Lung (tissue), 12 donors: ENCODE data around the gene PRKAR1B. TPM values are rescaled to one million over a fixed set of nuclear protein-coding genes. Genes with fewer than 3 reads are reported as not detected.

Experiments used
- ATAC-seq: fragments of 200-7000 bp; cut with Tn5 transposase; one replicate; pipeline ENCODE4 v1.9.1; 2020; ENCODE audit warnings: moderate number of reproducible peaks; ENCODE audit not compliant: insufficient read depth, low FRiP score
- DNase-seq, 3 donors: peaks; one replicate each; pipeline ENCODE4 v3.0.0-alpha.2; 2013 to 2017
- H3K27ac ChIP-seq, 2 donors: one replicate each; pipeline ENCODE4 v1.5.1; 2013; ENCODE audit warnings: mild to moderate bottlenecking in 2 of 2, moderate library complexity in 2 of 2, control low read depth in 1 of 2, inconsistent platforms in 1 of 2, low read depth in 1 of 2, low read length in 1 of 2
- H3K27me3 ChIP-seq, 3 donors: one replicate each; pipeline ENCODE4 v1.5.1; 2013; ENCODE audit warnings: low read length in 2 of 3; ENCODE audit not compliant: control insufficient read depth in 3 of 3, insufficient read depth in 3 of 3
- H3K36me3 ChIP-seq, 4 donors: one replicate each; pipeline ENCODE4 v1.5.1; 2013; ENCODE audit warnings: low read length in 4 of 4, mild to moderate bottlenecking in 1 of 4, moderate library complexity in 1 of 4; ENCODE audit not compliant: control insufficient read depth in 4 of 4, insufficient read depth in 4 of 4
- H3K4me1 ChIP-seq, 5 donors: one replicate each; pipeline ENCODE4 v1.5.1; 2013; ENCODE audit warnings: low read length in 5 of 5, mild to moderate bottlenecking in 2 of 5, moderate library complexity in 1 of 5; ENCODE audit not compliant: control insufficient read depth in 5 of 5, insufficient read depth in 5 of 5
- H3K4me3 ChIP-seq: one replicate; pipeline ENCODE4 v1.5.1; 2013; ENCODE audit warnings: mild to moderate bottlenecking, control low read depth, moderate library complexity
- H3K9ac ChIP-seq, 2 donors: one replicate each; pipeline ENCODE4 v1.5.1; 2013; ENCODE audit warnings: low read length in 2 of 2, control low read depth in 1 of 2; ENCODE audit not compliant: insufficient read depth in 1 of 2
- H3K9me3 ChIP-seq, 4 donors: one replicate each; pipeline ENCODE4 v1.5.1; 2013; ENCODE audit warnings: low read length in 3 of 4, mild to moderate bottlenecking in 1 of 4, moderate library complexity in 1 of 4; ENCODE audit not compliant: control insufficient read depth in 4 of 4, insufficient read depth in 3 of 4
- CTCF ChIP-seq: IDR thresholded peaks from 2 replicates; pipeline ENCODE4 v1.5.1; 2012; ENCODE audit warnings: mild to moderate bottlenecking; ENCODE audit errors: control extremely low read depth, extremely low read depth
- WGBS, 2 donors: extraction: QIAGEN DNeasy Blood & Tissue Kit; methylation state at CpG; one replicate each; pipeline ENCODE4 v1.1.7; 2013; 5-methylcytosine and 5-hydroxymethylcytosine counted together
- polyA plus RNA-seq, 2 donors: library from polyadenylated mRNA; stranded (reverse); fragments of 200-250 nt; gene quantifications; one replicate each; pipeline ENCODE4 v1.2.1, GENCODE V29; 2013
- total RNA-seq, 2 donors: library from RNA; depleted of rRNA in 1 of 2; stranded (reverse); fragments of >200 nt in 1 of 2; gene quantifications; one replicate each; pipeline ENCODE4 v1.2.1, GENCODE V29; 2014 to 2021
- donor health status: control.
- donor health status: control.
- donor health status: Bipolar disorder and iron deficiency.
- donor health status: healthy.
- donor health status: DM: yes; HTN: yes; CAD: no.

The PRKAR1B gene
- total and polyA plus RNA-seq, 4 donors, result 11.3 to 32.0 (median 16.3) TPM

DNA sequence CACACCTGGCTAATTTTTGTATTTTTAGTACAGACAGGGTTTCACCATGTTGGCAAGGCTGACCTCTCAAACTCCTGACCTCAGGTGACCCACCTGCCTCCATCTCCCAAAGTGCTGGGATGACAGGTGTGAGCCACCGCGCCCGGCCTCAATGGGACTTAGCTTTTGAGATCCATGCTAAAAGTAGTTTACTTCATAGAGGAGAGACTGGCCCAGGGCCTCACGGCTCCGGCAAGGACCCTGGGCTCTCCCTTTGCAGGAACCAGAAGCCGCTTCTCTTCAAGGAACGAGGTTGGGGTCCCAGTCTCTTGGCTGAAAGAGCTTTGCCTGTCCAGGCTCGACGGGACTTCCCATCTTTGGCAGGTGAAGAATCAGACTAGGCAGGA lies 30.7 kb downstream of the PRKAR1B start:
- TF ChIP-seq CTCF, result no peak
- no peak for ATAC-seq
- peak overlapping the region in 1 of 2 donors; percentile 55 for H3K27ac ChIP-seq
- DNase-seq, result no peak
- H3K27me3 ChIP-seq, result no peaks in the 10 kb centered on the region
- peaks cover 0 to 3% (median under 1%) of the 10 kb centered on the region in 4 donors for H3K9me3 ChIP-seq
- H3K9ac ChIP-seq, result no peak overlapping the region
- WGBS, 2 donors, result 90 to 94% methylated on average over 9 of the region's 9 CpGs
- H3K4me3 ChIP-seq, result no peak overlapping the region
- H3K36me3 ChIP-seq, result peaks cover 0 to 1% (median 0%) of the 10 kb centered on the region in 4 donors
- H3K4me1 ChIP-seq, result peaks cover 0 to 19% (median 0%) of the 10 kb centered on the region in 5 donors

DNA sequence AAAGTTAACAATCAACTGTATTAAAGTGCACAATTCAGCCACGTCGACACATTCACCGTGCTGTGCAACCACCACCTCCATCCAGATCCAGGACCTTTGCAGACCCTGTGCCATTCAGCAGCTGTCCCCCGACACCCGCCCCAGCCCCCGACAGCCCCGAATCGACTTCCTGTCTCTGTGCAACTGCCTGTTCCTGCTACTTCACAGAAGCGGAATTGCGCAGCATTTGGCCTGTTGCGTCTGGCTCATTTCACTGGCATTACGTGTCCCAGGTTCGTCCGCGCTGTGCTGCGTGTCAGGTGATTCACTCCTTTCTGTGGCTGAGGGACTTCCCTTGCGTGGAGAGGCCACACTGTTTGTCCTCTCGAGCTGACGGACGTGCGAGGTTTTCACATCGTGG lies 33.8 kb downstream of the PRKAR1B start:
- DNase-seq (no peak), ATAC-seq (no peak)
- peaks cover 0 to 9% (median 0%) of the 10 kb centered on the region in 5 donors for H3K4me1 ChIP-seq
- H3K36me3 ChIP-seq, result peaks cover 0 to 14% (median 1%) of the 10 kb centered on the region in 4 donors
- no peak for TF ChIP-seq CTCF
- no peak overlapping the region for H3K27ac ChIP-seq
- no peak overlapping the region for H3K4me3 ChIP-seq
- WGBS, 2 donors, result 92 to 94% methylated on average over 22 of the region's 22 CpGs
- H3K9ac ChIP-seq, result no peak overlapping the region
- H3K9me3 ChIP-seq, result peaks cover 0 to 8% (median 2%) of the 10 kb centered on the region in 4 donors
- no peaks in the 10 kb centered on the region for H3K27me3 ChIP-seq

- DNase-seq (no peak), ATAC-seq (no peak)
- H3K9me3 ChIP-seq, result peaks cover 0 to 9% (median 3%) of the 10 kb centered on the region in 4 donors
- 93 to 97% methylated on average over 25 of the region's 25 CpGs for WGBS, 2 donors
- no peaks in the 10 kb centered on the region for H3K4me1 ChIP-seq
- no peak overlapping the region for H3K27ac ChIP-seq
- no peak for TF ChIP-seq CTCF
- no peak overlapping the region for H3K9ac ChIP-seq
- peaks cover 0 to 14% (median 1%) of the 10 kb centered on the region in 4 donors for H3K36me3 ChIP-seq
- no peak overlapping the region for H3K4me3 ChIP-seq
- no peaks in the 10 kb centered on the region for H3K27me3 ChIP-seq
Observed at GRCh38 chr7:691361-692045, 35.6 kb downstream of the PRKAR1B start.
